VCaP (cell line): ENCODE measurements around the gene SDR39U1.

Experiments used
- H3K27ac ChIP-seq: fragments of 450-650 bp; 2 replicates; pipeline ENCODE4 v1.5.1; 2017
- TF ChIP-seq, protein P1 (sequence below): fragments of 450-650 bp; conservative IDR thresholded peaks from 2 replicates; pipeline ENCODE4 v1.5.1; 2017; ENCODE audit warnings: mild to moderate bottlenecking, moderate library complexity

Gene SDR39U1

DNA sequence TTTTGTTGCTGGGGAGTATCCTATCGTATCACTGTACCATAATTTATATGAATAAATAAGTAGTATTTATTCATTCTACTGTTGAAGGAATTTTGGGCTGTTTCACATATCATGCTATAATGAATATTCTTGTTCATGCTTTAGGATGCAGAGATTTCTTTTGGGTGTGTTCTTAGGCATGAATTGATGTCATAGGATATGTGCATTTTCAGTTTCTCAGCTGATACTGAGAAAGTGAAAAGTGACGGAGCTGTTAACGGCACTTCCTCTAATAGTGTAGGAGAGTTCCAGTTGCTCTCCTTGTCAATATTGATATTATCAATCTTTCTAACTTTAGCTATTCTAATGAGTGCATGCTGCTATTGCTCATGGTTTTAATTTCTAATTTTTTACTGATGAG is 23.2 kb upstream of the SDR39U1 start:
- no peak overlapping the region for H3K27ac ChIP-seq
- TF ChIP-seq, protein P1, sequence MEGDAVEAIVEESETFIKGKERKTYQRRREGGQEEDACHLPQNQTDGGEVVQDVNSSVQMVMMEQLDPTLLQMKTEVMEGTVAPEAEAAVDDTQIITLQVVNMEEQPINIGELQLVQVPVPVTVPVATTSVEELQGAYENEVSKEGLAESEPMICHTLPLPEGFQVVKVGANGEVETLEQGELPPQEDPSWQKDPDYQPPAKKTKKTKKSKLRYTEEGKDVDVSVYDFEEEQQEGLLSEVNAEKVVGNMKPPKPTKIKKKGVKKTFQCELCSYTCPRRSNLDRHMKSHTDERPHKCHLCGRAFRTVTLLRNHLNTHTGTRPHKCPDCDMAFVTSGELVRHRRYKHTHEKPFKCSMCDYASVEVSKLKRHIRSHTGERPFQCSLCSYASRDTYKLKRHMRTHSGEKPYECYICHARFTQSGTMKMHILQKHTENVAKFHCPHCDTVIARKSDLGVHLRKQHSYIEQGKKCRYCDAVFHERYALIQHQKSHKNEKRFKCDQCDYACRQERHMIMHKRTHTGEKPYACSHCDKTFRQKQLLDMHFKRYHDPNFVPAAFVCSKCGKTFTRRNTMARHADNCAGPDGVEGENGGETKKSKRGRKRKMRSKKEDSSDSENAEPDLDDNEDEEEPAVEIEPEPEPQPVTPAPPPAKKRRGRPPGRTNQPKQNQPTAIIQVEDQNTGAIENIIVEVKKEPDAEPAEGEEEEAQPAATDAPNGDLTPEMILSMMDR = no peak

DNA sequence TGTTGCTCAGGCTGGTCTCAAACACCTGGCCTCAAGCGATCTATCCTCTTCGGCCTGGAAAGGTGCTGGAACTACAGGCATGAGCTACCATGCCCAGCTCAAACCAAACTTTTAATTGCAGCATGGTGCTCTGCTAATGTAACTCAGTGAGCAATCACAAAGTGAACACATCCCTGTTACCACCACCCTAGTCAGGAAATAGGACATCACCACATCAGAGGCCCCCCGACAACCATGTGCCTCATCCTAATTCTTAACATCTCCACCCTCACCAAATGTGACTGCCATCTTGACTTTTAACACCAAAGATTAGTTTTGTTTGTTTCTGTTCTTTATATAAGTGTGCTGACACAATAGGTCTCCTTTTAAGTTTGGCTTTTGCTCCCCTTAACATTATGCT is 22.8 kb upstream of the SDR39U1 start:
- TF ChIP-seq, protein P1 = no peak
- no peak overlapping the region for H3K27ac ChIP-seq

DNA sequence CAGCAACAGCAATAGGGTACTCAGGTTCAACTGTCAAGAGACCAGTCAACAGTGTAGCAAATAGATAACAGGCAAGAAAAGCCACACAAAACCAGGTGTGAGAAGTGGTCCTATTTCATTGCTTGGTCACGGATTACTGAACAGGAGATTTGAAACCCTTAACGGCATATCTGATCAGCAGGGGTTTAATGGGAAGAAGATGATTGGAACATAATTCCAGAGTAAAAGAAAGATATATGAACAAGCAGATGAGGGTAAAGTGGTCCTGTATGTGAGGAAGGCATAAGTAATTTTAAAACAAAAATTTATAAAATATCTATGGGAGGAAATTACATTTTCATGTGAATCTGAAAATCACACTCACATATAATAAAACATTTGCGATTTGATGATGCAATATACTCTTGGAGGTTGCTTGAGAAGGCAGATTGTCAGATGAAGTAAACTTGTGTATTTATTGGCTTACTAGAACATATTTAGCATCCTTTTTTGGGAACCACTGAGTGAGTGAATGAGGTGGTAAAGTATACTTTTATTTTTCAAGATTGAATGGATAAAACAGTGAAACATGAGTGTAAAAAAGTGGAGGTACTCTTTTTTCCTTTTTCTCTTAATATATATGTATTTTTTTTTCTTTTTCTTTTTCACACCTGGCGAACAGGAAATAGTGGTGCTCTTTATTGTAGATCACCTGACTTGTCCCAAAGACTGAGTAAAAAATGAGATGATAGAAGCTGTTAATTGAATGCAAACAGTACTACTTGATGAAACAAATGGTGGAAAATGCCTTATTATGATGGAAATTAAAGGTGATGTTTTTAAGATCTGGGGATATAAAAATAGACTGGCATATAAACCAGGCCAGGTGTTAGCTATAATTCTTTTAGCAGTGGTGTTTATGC is 21.6 kb upstream of the SDR39U1 start:
- no peak overlapping the region for H3K27ac ChIP-seq
- TF ChIP-seq, protein P1 = no peak

DNA sequence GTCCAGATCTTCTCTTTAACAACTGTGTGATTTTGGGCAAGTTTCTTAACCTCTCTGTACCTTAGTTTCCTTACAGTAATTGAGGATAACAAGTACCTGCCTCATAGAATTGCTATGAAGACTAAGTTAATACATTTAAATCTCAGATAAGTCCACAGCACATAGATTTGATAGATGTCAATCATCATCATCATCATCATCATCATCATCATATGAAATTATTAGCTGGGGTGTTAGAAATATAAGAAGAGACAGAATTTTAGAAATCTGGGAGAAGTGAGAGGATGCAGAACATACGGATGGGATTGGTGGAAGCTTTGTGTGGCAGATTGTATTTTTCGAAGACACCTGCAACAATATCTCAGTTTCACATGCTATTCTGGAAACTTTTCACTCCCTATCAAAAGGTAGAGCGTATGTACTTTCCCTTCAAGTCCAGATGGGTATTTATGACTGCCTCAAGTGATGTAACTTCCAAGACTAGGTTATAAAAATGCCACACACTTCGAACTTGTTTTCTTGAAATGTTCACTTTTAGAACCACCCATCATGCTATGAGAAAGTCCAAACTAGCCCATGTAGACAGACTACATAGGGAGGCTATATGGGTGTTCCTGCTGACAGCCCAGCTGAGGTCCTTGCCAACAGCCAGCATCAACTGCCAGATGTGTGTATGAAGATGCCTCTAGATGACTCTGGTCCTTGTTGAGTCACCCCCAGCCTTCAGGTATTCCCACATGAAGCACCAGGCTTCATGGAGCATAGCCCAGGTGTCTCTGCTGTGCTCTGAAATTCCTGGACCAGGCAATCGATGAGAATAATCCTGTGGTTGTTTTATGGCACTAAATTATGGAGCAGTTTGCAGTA is 20.7 kb upstream of the SDR39U1 start:
- TF ChIP-seq, protein P1 = no peak
- no peak overlapping the region for H3K27ac ChIP-seq

DNA sequence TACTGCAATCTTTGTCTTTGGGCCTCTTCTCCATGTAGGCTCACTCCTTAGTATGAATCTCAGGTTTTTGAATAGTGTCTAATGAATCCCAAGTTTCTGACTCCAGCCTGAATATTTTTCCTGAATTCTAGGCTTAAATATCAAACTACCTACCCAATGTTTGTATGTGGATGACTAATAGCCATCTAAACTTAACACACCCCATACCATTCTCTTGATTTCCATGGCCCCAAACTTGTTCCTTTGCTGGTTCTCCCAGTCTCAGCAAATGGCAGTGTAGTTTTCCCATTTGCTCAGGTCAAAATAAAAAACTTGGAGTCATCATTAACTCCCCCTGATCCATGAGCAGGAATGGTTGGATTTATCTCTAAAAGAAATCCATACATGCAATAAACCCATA is 18.8 kb upstream of the SDR39U1 start:
- TF ChIP-seq, protein P1 = no peak
- H3K27ac ChIP-seq = no peak overlapping the region

DNA sequence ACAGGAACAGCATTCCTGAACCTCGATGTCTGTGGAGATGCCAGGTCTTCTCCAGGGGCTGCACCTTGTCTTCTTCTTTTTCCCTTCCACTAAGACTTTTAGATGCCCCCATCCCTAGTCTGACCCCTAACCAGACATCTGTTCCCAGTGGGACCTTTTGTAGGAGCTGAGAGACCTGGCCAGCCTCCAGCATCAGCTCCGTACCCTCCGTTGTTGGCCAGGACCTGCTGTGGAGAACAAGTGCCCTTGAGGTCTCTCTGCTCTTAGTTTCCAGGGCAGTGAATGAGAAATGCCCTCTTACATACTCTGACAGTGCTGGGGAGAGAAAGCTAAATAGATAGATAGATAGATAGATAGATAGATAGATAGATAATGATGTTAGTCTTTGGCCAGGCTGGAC is 16.8 kb upstream of the SDR39U1 start:
- H3K27ac ChIP-seq = no peak overlapping the region
- TF ChIP-seq, protein P1 = no peak

DNA sequence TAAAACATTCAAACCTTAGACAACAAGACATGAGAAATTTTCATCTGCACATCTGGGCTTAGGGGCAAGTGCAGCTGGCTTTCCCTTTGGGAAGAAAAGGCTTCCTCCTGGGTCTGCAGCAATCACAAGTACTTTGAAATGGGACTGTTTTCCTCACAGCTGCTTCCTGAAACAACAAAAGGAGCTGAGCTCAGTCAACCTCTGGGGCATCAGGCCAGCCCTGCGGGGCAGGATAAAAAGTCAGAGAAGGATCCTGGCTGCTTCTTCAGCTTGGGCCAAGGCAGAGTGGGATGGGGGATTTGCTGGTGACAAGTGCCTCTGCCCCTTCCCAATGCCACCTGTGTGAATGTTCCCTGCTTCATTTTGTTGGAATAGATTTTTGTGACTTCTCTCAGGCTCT is 16.2 kb upstream of the SDR39U1 start:
- no peak overlapping the region for H3K27ac ChIP-seq
- TF ChIP-seq, protein P1 = no peak
